ENCODE data around the gene FLT3LG. TPM values are rescaled to one million over a fixed set of nuclear protein-coding genes. Genes with fewer than 3 reads are reported as not detected.

FLT3LG gene
- total RNA-seq, 2 donors from 2014 or later: 4.7 to 5.6 TPM

GRCh38 chr19:49445997-49446396, 28.0 kb upstream of the FLT3LG start:
- Histone ChIP-seq H3K27me3 (replicated peaks; ENCODE audit: insufficient read depth) (no peaks in the 10 kb centered on the region), H3K36me3 (no peaks in the 10 kb centered on the region), H3K9me3 (no peaks in the 10 kb centered on the region), H3K27ac (no peak overlapping the region), H3K4me3 (no peak overlapping the region), H3K4me1 (ENCODE audit: control insufficient read depth in 1 of 2, low read depth in 2 of 2) (peaks cover 8 to 12% of the 10 kb centered on the region in 2 donors)
- DNase-seq (ENCODE audit: low spot score): no peak
- ATAC-seq (ENCODE audit: insufficient number of reproducible peaks, low FRiP score, low read depth): no peak
- TF ChIP-seq, protein P1, sequence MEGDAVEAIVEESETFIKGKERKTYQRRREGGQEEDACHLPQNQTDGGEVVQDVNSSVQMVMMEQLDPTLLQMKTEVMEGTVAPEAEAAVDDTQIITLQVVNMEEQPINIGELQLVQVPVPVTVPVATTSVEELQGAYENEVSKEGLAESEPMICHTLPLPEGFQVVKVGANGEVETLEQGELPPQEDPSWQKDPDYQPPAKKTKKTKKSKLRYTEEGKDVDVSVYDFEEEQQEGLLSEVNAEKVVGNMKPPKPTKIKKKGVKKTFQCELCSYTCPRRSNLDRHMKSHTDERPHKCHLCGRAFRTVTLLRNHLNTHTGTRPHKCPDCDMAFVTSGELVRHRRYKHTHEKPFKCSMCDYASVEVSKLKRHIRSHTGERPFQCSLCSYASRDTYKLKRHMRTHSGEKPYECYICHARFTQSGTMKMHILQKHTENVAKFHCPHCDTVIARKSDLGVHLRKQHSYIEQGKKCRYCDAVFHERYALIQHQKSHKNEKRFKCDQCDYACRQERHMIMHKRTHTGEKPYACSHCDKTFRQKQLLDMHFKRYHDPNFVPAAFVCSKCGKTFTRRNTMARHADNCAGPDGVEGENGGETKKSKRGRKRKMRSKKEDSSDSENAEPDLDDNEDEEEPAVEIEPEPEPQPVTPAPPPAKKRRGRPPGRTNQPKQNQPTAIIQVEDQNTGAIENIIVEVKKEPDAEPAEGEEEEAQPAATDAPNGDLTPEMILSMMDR (IDR thresholded peaks at IDR 0.05): no peak

DNA sequence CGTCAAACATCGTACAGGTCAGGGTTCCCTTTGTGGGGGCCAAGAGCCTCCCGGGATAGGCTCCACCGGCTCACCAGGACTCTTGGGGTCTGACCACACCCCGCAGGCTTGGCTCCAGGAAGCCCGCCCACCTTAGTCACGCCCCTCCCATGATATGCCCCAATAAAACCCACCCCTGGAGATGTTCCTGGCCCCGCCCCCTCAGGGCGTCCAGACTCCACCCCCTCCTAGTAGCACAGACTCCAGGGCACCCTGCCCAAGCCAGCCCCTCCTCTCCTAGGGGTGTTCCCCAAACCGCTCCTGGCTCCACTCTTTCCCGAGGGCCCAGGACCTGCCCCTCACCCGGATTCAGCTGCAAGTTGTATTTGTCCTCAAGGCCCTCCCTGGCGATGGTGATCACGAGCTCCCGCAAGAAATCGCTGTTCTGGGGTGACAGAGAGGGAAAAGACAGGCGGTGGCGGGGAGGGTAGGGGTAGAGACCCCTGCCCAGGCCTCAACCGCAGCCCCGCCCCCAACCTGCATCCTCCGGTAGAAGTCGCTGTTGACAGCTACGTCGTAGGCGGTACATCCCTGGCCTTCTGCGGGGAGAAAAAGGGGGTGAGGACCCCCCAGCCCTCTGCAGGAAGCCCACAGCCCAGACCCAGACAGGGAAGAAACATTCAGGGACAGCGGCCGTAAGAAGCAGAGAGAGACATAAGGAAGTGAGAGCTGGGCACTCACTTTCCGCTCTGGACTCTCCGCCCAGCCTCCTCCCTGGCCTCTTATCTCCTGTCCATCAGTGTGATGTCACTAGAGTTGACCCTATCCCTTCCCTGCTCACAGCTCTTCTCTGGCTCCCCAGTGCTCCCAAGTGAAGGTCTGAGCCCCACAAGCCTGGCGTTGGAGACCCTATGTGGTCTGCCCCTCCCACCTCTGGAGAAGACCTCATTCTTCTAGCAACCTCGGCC, 26.3 kb upstream of the FLT3LG start:
- Histone ChIP-seq H3K27ac (no peak overlapping the region), H3K4me3 (no peak overlapping the region), H3K27me3 (replicated peaks; ENCODE audit: insufficient read depth) (no peaks in the 10 kb centered on the region), H3K9me3 (no peaks in the 10 kb centered on the region), H3K4me1 (ENCODE audit: control insufficient read depth in 1 of 2, low read depth in 2 of 2) (peaks cover 0 to 3% of the 10 kb centered on the region in 2 donors), H3K36me3 (no peaks in the 10 kb centered on the region)
- TF ChIP-seq, protein P1 (IDR thresholded peaks at IDR 0.05): no peak
- DNase-seq (ENCODE audit: low spot score) (no peak), ATAC-seq (ENCODE audit: insufficient number of reproducible peaks, low FRiP score, low read depth) (no peak)

- DNase-seq (ENCODE audit: low spot score): no peak
- no peak overlapping the region for H3K4me3 ChIP-seq
- H3K27ac ChIP-seq: no peak overlapping the region
- no peaks in the 10 kb centered on the region for H3K36me3 ChIP-seq
- no peaks in the 10 kb centered on the region for H3K27me3 ChIP-seq (replicated peaks; ENCODE audit: insufficient read depth)
- peaks cover 0 to 3% of the 10 kb centered on the region in 2 donors for H3K4me1 ChIP-seq (ENCODE audit: control insufficient read depth in 1 of 2, low read depth in 2 of 2)
- no peaks in the 10 kb centered on the region for H3K9me3 ChIP-seq
- TF ChIP-seq, protein P1 (IDR thresholded peaks at IDR 0.05): no peak
- ATAC-seq (ENCODE audit: insufficient number of reproducible peaks, low FRiP score, low read depth): no peak
Measured at GRCh38 chr19:49448432-49448786, 25.6 kb upstream of the FLT3LG start.

- no peak for DNase-seq (ENCODE audit: low spot score)
- TF ChIP-seq, protein P1 (IDR thresholded peaks at IDR 0.05): no peak
- Histone ChIP-seq H3K36me3 (no peaks in the 10 kb centered on the region), H3K4me3 (peak overlapping the region; percentile 73), H3K27me3 (replicated peaks; ENCODE audit: insufficient read depth) (no peaks in the 10 kb centered on the region), H3K27ac (no peak overlapping the region), H3K4me1 (ENCODE audit: control insufficient read depth in 1 of 2, low read depth in 2 of 2) (peaks cover 8 to 9% of the 10 kb centered on the region in 2 donors), H3K9me3 (no peaks in the 10 kb centered on the region)
- no peak for ATAC-seq (ENCODE audit: insufficient number of reproducible peaks, low FRiP score, low read depth)
Measured at GRCh38 chr19:49450405-49450804, 23.6 kb upstream of the FLT3LG start.

GRCh38 chr19:49451430-49452181, 22.4 kb upstream of the FLT3LG start, which contains the start of gene PIH1D1:
TSS of gene PIH1D1 (minus strand) at chr19:49451814. CDS start at chr19:49451574, 240 bp downstream.
- ATAC-seq (ENCODE audit: insufficient number of reproducible peaks, low FRiP score, low read depth) (peak; percentile 84), DNase-seq (ENCODE audit: low spot score) (peak; percentile 99)
- Histone ChIP-seq H3K4me3 (peak within 1 kb of the TSS; percentile 73), H3K27ac (peak within 1 kb of the TSS; percentile 94 to 97), H3K4me1 (ENCODE audit: control insufficient read depth in 1 of 2, low read depth in 2 of 2) (peaks cover 8 to 9% of the 10 kb centered on the region in 2 donors), H3K9me3 (no peaks in the 10 kb centered on the region), H3K27me3 (replicated peaks; ENCODE audit: insufficient read depth) (no peaks in the 10 kb centered on the region), H3K36me3 (no peaks in the 10 kb centered on the region)
- TF ChIP-seq, protein P1 (IDR thresholded peaks at IDR 0.05): no peak

Measured in thoracic aorta (tissue), 2 donors.